Fibroblast of lung (primary cell): ENCODE measurements around the gene ANO6. TPM values are rescaled to one million over a fixed set of nuclear protein-coding genes. Genes with fewer than 3 reads are reported as not detected.

Experiments used
- DNase-seq, 2 donors: peaks; one replicate each; pipeline versions ENCODE4 v3.0.0 to v3.0.0-alpha.2; 2010; ENCODE audit warnings: low read depth in 2 of 2
- H2AFZ ChIP-seq: 2 replicates; pipeline ENCODE4 v1.5.1; 2012; ENCODE audit warnings: low read length, control low read depth, inconsistent platforms
- H3K27ac ChIP-seq: 2 replicates; pipeline ENCODE4 v1.5.1; 2011; ENCODE audit warnings: low read length, control low read depth; ENCODE audit not compliant: insufficient read depth
- H3K27me3 ChIP-seq: 2 replicates; pipeline ENCODE4 v1.5.1; 2011; ENCODE audit warnings: mild to moderate bottlenecking, low read length; ENCODE audit not compliant: control insufficient read depth, insufficient read depth
- H3K36me3 ChIP-seq: 2 replicates; pipeline ENCODE4 v1.5.1; 2011; ENCODE audit warnings: low read length; ENCODE audit not compliant: control insufficient read depth, insufficient read depth
- H3K4me1 ChIP-seq: 2 replicates; pipeline ENCODE4 v1.5.1; 2011; ENCODE audit warnings: low read length; ENCODE audit not compliant: control insufficient read depth, insufficient read depth; ENCODE audit errors: extremely low read depth
- H3K4me2 ChIP-seq: 2 replicates; pipeline ENCODE4 v1.5.1; 2011; ENCODE audit warnings: low read length, control low read depth; ENCODE audit not compliant: insufficient read depth; ENCODE audit errors: extremely low read depth
- H3K4me3 ChIP-seq, 4 experiments: fragments of 200-600 bp in 1 of 4; sonication (generic) in 1 of 4; replicated peaks in 1 of 4; 2 replicates each; pipeline ENCODE4 v1.5.1; 2011 to 2016; ENCODE audit warnings: low read length in 4 of 4, low read depth in 3 of 4, mild to moderate bottlenecking in 3 of 4, control low read depth in 2 of 4, inconsistent platforms in 1 of 4, mixed read lengths in 1 of 4; ENCODE audit not compliant: insufficient read depth in 1 of 4; ENCODE audit errors: control extremely low read depth in 1 of 4
- H3K79me2 ChIP-seq: 2 replicates; pipeline ENCODE4 v1.5.1; 2012; ENCODE audit warnings: mild to moderate bottlenecking, low read length, inconsistent platforms; ENCODE audit not compliant: control insufficient read depth, insufficient read depth
- H3K9ac ChIP-seq: 2 replicates; pipeline ENCODE4 v1.5.1; 2011; ENCODE audit warnings: mild to moderate bottlenecking, low read length, control low read depth; ENCODE audit not compliant: insufficient read depth
- H3K9me3 ChIP-seq: 2 replicates; pipeline ENCODE4 v1.5.1; 2012; ENCODE audit warnings: low read depth, low read length; ENCODE audit not compliant: control insufficient read depth, insufficient read depth
- H4K20me1 ChIP-seq: 2 replicates; pipeline ENCODE4 v1.5.1; 2011; ENCODE audit warnings: low read length; ENCODE audit not compliant: control insufficient read depth, insufficient read depth; ENCODE audit errors: extremely low read depth
- EZH2 ChIP-seq: IDR thresholded peaks from 2 replicates; pipeline ENCODE4 v1.5.1; 2012; ENCODE audit warnings: low read length, control low read depth, mild to moderate bottlenecking; ENCODE audit errors: missing control alignments
- polyA plus RNA-seq, 2 donors: library from polyadenylated mRNA; depleted of rRNA in 1 of 2; stranded (reverse) in 1 of 2; unstranded in 1 of 2; fragments of >200 nt; gene quantifications; 2 replicates each; pipeline ENCODE4 v1.2.1, GENCODE V29; 2011 to 2012; ENCODE audit warnings: missing spikeins in 1 of 2
- total RNA-seq: library from RNA; depleted of rRNA; stranded (reverse); fragments of >200 nt; gene quantifications from 2 replicates; pipeline ENCODE4 v1.2.1, GENCODE V29; 2014
- TF ChIP-seq, protein P1 (sequence below), 2 donors: IDR thresholded peaks in 1 of 2; conservative IDR thresholded peaks in 1 of 2; 1 replicate in 1 of 2; 2 replicates in 1 of 2; pipeline ENCODE4 v1.5.1; 2011 to 2012; ENCODE audit warnings: low read length in 2 of 2, control low read depth in 1 of 2, inconsistent platforms in 1 of 2, low read depth in 1 of 2, mild to moderate bottlenecking in 1 of 2

Gene ANO6
- total and polyA plus RNA-seq, 2 donors (not counting 1 experiment from before 2014, with no cell fraction given), result 59.1 to 69.1 TPM

DNA sequence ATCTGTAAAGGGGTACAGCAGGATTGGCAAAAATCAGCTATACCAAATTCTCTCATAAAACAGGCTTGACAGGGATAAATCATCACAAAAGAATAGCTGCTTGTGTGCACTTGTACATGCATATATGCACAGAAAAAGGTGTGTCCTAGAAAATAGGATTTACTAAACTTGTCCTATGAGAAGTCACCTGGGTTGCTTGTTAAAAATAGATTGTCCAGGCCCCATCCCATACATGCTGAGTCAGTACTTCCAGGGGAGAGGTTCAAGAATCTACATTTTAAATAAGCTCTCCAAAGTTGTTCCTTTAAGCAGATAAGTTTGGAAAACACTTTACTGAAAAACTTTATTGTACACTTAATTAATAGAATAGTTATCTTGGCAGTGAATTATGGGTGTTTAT is 123.1 kb downstream of the ANO6 start:
- H4K20me1 ChIP-seq, result no peaks in the 10 kb centered on the region
- TF ChIP-seq, protein P1, sequence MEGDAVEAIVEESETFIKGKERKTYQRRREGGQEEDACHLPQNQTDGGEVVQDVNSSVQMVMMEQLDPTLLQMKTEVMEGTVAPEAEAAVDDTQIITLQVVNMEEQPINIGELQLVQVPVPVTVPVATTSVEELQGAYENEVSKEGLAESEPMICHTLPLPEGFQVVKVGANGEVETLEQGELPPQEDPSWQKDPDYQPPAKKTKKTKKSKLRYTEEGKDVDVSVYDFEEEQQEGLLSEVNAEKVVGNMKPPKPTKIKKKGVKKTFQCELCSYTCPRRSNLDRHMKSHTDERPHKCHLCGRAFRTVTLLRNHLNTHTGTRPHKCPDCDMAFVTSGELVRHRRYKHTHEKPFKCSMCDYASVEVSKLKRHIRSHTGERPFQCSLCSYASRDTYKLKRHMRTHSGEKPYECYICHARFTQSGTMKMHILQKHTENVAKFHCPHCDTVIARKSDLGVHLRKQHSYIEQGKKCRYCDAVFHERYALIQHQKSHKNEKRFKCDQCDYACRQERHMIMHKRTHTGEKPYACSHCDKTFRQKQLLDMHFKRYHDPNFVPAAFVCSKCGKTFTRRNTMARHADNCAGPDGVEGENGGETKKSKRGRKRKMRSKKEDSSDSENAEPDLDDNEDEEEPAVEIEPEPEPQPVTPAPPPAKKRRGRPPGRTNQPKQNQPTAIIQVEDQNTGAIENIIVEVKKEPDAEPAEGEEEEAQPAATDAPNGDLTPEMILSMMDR (conservative IDR thresholded peaks at IDR 0.05 in 1 of 2, IDR thresholded peaks at IDR 0.05 in 1 of 2; ENCODE audit: low read depth in 1 of 2, low read length in 2 of 2), result no peak
- TF ChIP-seq EZH2, result no peak
- no peaks in the 10 kb centered on the region for H3K36me3 ChIP-seq
- H3K9me3 ChIP-seq, result no peaks in the 10 kb centered on the region
- H3K4me1 ChIP-seq, result peaks cover 5% of the 10 kb centered on the region
- DNase-seq, result no peak
- peaks cover 1% of the 10 kb centered on the region for H3K79me2 ChIP-seq
- no peak overlapping the region for H2AFZ ChIP-seq
- no peak overlapping the region for H3K9ac ChIP-seq
- H3K27me3 ChIP-seq, result no peaks in the 10 kb centered on the region
- no peak overlapping the region for H3K4me2 ChIP-seq
- H3K4me3 ChIP-seq, result no peak overlapping the region
- H3K27ac ChIP-seq, result no peak overlapping the region

DNA sequence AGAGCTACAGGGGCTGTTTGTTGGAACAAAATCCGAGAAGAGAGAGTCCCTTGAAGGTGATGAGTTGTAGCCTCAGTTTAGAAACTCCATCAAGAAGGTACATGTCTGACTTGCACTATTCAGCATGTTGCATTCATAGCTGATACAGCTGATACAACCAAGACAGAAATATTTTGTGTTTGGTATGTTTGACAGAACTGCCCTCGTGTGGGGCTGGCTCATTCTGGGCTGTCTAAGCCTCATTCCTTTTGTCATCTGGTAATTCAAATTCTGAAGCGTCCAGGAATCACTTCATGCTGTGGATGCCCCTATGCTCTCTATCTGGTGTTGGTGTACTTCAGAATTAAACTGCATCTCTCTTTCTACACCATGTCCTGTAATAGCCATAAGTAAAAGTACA is 126.3 kb downstream of the ANO6 start:
- H3K4me3 ChIP-seq, result no peak overlapping the region
- no peaks in the 10 kb centered on the region for H3K27me3 ChIP-seq
- H3K27ac ChIP-seq, result no peak overlapping the region
- H4K20me1 ChIP-seq, result no peaks in the 10 kb centered on the region
- H3K9ac ChIP-seq, result no peak overlapping the region
- peaks cover 1% of the 10 kb centered on the region for H3K79me2 ChIP-seq
- peaks cover 2% of the 10 kb centered on the region for H3K4me1 ChIP-seq
- no peak overlapping the region for H2AFZ ChIP-seq
- H3K4me2 ChIP-seq, result no peak overlapping the region
- H3K36me3 ChIP-seq, result no peaks in the 10 kb centered on the region
- no peaks in the 10 kb centered on the region for H3K9me3 ChIP-seq
- TF ChIP-seq EZH2, result no peak
- TF ChIP-seq, protein P1 (conservative IDR thresholded peaks at IDR 0.05 in 1 of 2, IDR thresholded peaks at IDR 0.05 in 1 of 2; ENCODE audit: low read depth in 1 of 2, low read length in 2 of 2), result no peak
- no peak for DNase-seq

DNA sequence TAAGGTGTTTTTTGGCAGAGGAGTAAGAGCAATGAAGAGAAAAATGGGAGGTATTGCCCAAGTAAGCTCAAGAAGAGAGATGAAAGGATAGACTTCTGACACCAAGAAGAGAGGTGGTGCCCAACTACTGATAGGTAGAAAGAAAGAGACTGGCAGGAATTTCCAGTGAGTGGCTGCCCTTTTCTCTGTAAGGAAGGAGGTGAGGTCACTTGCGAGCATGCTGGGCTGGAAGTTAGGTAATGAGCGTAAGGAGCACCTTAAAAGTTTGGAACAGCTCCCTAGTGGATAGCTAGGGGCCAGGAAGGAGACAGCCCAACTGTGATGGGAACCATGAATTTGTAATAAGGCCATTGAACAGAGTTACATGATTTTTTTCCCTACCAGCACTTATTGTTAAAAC is 127.0 kb downstream of the ANO6 start:
- H3K36me3 ChIP-seq, result no peaks in the 10 kb centered on the region
- H3K9me3 ChIP-seq, result no peaks in the 10 kb centered on the region
- H3K79me2 ChIP-seq, result peaks cover 1% of the 10 kb centered on the region
- no peaks in the 10 kb centered on the region for H4K20me1 ChIP-seq
- DNase-seq, result no peak
- no peaks in the 10 kb centered on the region for H3K4me1 ChIP-seq
- no peak overlapping the region for H3K4me3 ChIP-seq
- H3K27ac ChIP-seq, result no peak overlapping the region
- no peak overlapping the region for H2AFZ ChIP-seq
- no peak for TF ChIP-seq EZH2
- TF ChIP-seq, protein P1 (conservative IDR thresholded peaks at IDR 0.05 in 1 of 2, IDR thresholded peaks at IDR 0.05 in 1 of 2; ENCODE audit: low read depth in 1 of 2, low read length in 2 of 2), result no peak
- no peaks in the 10 kb centered on the region for H3K27me3 ChIP-seq
- no peak overlapping the region for H3K4me2 ChIP-seq
- H3K9ac ChIP-seq, result no peak overlapping the region
